HEK293 (cell line): ENCODE data around the gene KDM4C.

Experiments
- HOXA7 ChIP-seq: sonication (generic); formaldehyde crosslinking; IDR thresholded peaks from 2 replicates; pipeline ENCODE4 v1.8.1; 2022; ENCODE audit warnings: missing genetic modification reagents, borderline replicate concordance
- ZNF184 ChIP-seq: fragments of 450-650 bp; IDR thresholded peaks from 2 replicates; pipeline ENCODE4 v1.5.1; 2018; ENCODE audit warnings: missing biosample characterization, mild to moderate bottlenecking, missing genetic modification characterization
- ZNF239 ChIP-seq: fragments of 450-650 bp; formaldehyde crosslinking; IDR thresholded peaks from 2 replicates; pipeline ENCODE4 v1.5.1; 2016; ENCODE audit warnings: missing biosample characterization, missing genetic modification characterization
- ZNF350 ChIP-seq: fragments of 450-650 bp; formaldehyde crosslinking; IDR thresholded peaks from 2 replicates; pipeline ENCODE4 v1.5.0; 2017; ENCODE audit warnings: missing biosample characterization, mild to moderate bottlenecking, missing genetic modification characterization
- ZNF530 ChIP-seq: fragments of 450-650 bp; formaldehyde crosslinking; IDR thresholded peaks from 2 replicates; pipeline ENCODE4 v1.5.1; 2016; ENCODE audit warnings: low read depth, missing biosample characterization, missing genetic modification characterization
- TF ChIP-seq, protein P1 (sequence below): fragments of 450-650 bp; formaldehyde crosslinking; IDR thresholded peaks from 2 replicates; pipeline ENCODE4 v1.5.1; 2016; ENCODE audit warnings: missing biosample characterization, missing genetic modification characterization
- TF ChIP-seq, protein P2 (sequence below): fragments of 450-650 bp; formaldehyde crosslinking; IDR thresholded peaks from 2 replicates; pipeline ENCODE4 v1.5.1; 2016; ENCODE audit warnings: missing biosample characterization, missing genetic modification characterization
- TF ChIP-seq, protein P3 (sequence below): fragments of 450-650 bp; formaldehyde crosslinking; IDR thresholded peaks from 2 replicates; pipeline ENCODE4 v1.5.1; 2016; ENCODE audit warnings: missing biosample characterization, missing genetic modification characterization, low read depth
- TF ChIP-seq, protein P4 (sequence below): fragments of 450-650 bp; formaldehyde crosslinking; IDR thresholded peaks from 2 replicates; pipeline ENCODE4 v1.5.1; 2016; ENCODE audit warnings: missing biosample characterization, missing genetic modification characterization
- TF ChIP-seq, protein P5 (sequence below): fragments of 450-650 bp; formaldehyde crosslinking; IDR thresholded peaks from 2 replicates; pipeline ENCODE4 v1.5.1; 2016; ENCODE audit warnings: missing biosample characterization, missing genetic modification characterization
- TF ChIP-seq, protein P6 (sequence below): fragments of 450-650 bp; formaldehyde crosslinking; optimal IDR thresholded peaks from 2 replicates; pipeline ENCODE3; 2016; ENCODE audit warnings: missing biosample characterization, mild to moderate bottlenecking, missing genetic modification characterization
- TF ChIP-seq, protein P7 (sequence below): IDR thresholded peaks from 2 replicates; pipeline ENCODE4 v1.6.1; 2011; ENCODE audit warnings: mild to moderate bottlenecking, low read depth, low read length, borderline replicate concordance
- TF ChIP-seq, protein P8 (sequence below): fragments of 450-650 bp; formaldehyde crosslinking; IDR thresholded peaks from 2 replicates; pipeline ENCODE4 v1.5.1; 2016; ENCODE audit warnings: missing biosample characterization, missing genetic modification characterization

DNA sequence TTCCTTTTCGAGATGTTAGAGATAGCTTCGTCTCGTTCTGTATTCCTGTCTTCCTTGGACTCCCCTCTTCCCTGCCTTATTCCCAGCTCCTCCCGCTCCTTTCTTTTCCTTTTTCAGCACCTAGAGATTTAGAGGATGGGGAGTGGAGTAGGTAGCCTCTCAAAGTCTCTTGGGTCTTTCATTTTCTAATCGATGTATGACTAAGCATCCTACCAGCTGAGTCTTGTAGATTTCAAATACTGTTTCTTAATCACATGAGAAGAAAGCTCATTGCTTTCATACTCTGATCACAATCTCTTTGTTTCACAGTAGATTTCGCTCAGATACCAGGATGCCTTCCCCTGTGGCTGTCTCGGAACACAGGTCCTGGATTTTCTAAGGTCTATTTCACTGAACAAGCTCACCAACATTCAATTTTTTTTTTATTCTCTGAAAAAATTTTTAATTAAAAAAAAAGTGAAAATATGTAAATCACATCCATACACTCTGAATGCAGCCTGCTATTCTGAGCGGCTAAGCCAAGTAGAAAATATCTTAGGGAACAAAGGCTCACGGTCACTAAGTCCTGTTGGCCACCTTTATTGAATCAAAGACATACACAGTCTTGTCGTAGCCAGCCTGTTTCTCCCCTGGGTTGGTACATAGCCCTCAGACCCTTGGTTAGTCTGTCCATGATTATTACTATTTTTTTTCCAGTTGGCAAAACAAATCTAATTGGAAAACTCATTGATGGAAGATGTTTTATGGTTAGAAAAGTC lies 413.8 kb downstream of the KDM4C start:
- no peak for TF ChIP-seq ZNF184 (tag by site-specific recombination)
- TF ChIP-seq, protein P1, sequence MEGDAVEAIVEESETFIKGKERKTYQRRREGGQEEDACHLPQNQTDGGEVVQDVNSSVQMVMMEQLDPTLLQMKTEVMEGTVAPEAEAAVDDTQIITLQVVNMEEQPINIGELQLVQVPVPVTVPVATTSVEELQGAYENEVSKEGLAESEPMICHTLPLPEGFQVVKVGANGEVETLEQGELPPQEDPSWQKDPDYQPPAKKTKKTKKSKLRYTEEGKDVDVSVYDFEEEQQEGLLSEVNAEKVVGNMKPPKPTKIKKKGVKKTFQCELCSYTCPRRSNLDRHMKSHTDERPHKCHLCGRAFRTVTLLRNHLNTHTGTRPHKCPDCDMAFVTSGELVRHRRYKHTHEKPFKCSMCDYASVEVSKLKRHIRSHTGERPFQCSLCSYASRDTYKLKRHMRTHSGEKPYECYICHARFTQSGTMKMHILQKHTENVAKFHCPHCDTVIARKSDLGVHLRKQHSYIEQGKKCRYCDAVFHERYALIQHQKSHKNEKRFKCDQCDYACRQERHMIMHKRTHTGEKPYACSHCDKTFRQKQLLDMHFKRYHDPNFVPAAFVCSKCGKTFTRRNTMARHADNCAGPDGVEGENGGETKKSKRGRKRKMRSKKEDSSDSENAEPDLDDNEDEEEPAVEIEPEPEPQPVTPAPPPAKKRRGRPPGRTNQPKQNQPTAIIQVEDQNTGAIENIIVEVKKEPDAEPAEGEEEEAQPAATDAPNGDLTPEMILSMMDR (tag by site-specific recombination), result no peak
- no peak for TF ChIP-seq ZNF239 (tag by site-specific recombination)
- TF ChIP-seq, protein P2, sequence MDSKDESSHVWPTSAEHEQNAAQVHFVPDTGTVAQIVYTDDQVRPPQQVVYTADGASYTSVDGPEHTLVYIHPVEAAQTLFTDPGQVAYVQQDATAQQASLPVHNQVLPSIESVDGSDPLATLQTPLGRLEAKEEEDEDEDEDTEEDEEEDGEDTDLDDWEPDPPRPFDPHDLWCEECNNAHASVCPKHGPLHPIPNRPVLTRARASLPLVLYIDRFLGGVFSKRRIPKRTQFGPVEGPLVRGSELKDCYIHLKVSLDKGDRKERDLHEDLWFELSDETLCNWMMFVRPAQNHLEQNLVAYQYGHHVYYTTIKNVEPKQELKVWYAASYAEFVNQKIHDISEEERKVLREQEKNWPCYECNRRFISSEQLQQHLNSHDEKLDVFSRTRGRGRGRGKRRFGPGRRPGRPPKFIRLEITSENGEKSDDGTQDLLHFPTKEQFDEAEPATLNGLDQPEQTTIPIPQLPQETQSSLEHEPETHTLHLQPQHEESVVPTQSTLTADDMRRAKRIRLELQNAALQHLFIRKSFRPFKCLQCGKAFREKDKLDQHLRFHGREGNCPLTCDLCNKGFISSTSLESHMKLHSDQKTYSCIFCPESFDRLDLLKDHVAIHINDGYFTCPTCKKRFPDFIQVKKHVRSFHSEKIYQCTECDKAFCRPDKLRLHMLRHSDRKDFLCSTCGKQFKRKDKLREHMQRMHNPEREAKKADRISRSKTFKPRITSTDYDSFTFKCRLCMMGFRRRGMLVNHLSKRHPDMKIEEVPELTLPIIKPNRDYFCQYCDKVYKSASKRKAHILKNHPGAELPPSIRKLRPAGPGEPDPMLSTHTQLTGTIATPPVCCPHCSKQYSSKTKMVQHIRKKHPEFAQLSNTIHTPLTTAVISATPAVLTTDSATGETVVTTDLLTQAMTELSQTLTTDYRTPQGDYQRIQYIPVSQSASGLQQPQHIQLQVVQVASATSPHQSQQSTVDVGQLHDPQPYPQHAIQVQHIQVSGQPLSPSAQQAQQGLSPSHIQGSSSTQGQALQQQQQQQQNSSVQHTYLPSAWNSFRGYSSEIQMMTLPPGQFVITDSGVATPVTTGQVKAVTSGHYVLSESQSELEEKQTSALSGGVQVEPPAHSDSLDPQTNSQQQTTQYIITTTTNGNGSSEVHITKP (tag by site-specific recombination), result no peak
- TF ChIP-seq, protein P3, sequence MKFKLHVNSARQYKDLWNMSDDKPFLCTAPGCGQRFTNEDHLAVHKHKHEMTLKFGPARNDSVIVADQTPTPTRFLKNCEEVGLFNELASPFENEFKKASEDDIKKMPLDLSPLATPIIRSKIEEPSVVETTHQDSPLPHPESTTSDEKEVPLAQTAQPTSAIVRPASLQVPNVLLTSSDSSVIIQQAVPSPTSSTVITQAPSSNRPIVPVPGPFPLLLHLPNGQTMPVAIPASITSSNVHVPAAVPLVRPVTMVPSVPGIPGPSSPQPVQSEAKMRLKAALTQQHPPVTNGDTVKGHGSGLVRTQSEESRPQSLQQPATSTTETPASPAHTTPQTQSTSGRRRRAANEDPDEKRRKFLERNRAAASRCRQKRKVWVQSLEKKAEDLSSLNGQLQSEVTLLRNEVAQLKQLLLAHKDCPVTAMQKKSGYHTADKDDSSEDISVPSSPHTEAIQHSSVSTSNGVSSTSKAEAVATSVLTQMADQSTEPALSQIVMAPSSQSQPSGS, result no peak
- TF ChIP-seq, protein P4, sequence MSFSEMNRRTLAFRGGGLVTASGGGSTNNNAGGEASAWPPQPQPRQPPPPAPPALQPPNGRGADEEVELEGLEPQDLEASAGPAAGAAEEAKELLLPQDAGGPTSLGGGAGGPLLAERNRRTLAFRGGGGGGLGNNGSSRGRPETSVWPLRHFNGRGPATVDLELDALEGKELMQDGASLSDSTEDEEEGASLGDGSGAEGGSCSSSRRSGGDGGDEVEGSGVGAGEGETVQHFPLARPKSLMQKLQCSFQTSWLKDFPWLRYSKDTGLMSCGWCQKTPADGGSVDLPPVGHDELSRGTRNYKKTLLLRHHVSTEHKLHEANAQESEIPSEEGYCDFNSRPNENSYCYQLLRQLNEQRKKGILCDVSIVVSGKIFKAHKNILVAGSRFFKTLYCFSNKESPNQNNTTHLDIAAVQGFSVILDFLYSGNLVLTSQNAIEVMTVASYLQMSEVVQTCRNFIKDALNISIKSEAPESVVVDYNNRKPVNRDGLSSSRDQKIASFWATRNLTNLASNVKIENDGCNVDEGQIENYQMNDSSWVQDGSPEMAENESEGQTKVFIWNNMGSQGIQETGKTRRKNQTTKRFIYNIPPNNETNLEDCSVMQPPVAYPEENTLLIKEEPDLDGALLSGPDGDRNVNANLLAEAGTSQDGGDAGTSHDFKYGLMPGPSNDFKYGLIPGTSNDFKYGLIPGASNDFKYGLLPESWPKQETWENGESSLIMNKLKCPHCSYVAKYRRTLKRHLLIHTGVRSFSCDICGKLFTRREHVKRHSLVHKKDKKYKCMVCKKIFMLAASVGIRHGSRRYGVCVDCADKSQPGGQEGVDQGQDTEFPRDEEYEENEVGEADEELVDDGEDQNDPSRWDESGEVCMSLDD (tag by site-specific recombination), result no peak
- TF ChIP-seq, protein P5, sequence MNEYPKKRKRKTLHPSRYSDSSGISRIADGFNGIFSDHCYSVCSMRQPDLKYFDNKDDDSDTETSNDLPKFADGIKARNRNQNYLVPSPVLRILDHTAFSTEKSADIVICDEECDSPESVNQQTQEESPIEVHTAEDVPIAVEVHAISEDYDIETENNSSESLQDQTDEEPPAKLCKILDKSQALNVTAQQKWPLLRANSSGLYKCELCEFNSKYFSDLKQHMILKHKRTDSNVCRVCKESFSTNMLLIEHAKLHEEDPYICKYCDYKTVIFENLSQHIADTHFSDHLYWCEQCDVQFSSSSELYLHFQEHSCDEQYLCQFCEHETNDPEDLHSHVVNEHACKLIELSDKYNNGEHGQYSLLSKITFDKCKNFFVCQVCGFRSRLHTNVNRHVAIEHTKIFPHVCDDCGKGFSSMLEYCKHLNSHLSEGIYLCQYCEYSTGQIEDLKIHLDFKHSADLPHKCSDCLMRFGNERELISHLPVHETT, result no peak
- TF ChIP-seq, protein P6, sequence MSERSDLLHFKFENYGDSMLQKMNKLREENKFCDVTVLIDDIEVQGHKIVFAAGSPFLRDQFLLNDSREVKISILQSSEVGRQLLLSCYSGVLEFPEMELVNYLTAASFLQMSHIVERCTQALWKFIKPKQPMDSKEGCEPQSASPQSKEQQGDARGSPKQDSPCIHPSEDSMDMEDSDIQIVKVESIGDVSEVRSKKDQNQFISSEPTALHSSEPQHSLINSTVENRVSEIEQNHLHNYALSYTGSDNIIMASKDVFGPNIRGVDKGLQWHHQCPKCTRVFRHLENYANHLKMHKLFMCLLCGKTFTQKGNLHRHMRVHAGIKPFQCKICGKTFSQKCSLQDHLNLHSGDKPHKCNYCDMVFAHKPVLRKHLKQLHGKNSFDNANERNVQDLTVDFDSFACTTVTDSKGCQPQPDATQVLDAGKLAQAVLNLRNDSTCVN (tag by site-specific recombination), result no peak
- TF ChIP-seq, protein P7, sequence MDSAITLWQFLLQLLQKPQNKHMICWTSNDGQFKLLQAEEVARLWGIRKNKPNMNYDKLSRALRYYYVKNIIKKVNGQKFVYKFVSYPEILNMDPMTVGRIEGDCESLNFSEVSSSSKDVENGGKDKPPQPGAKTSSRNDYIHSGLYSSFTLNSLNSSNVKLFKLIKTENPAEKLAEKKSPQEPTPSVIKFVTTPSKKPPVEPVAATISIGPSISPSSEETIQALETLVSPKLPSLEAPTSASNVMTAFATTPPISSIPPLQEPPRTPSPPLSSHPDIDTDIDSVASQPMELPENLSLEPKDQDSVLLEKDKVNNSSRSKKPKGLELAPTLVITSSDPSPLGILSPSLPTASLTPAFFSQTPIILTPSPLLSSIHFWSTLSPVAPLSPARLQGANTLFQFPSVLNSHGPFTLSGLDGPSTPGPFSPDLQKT, result no peak
- no peak for TF ChIP-seq ZNF350 (tag by site-specific recombination)
- no peak for TF ChIP-seq HOXA7 (CRISPR knock-in tag)
- TF ChIP-seq ZNF530 (tag by site-specific recombination), result no peak
- TF ChIP-seq, protein P8, sequence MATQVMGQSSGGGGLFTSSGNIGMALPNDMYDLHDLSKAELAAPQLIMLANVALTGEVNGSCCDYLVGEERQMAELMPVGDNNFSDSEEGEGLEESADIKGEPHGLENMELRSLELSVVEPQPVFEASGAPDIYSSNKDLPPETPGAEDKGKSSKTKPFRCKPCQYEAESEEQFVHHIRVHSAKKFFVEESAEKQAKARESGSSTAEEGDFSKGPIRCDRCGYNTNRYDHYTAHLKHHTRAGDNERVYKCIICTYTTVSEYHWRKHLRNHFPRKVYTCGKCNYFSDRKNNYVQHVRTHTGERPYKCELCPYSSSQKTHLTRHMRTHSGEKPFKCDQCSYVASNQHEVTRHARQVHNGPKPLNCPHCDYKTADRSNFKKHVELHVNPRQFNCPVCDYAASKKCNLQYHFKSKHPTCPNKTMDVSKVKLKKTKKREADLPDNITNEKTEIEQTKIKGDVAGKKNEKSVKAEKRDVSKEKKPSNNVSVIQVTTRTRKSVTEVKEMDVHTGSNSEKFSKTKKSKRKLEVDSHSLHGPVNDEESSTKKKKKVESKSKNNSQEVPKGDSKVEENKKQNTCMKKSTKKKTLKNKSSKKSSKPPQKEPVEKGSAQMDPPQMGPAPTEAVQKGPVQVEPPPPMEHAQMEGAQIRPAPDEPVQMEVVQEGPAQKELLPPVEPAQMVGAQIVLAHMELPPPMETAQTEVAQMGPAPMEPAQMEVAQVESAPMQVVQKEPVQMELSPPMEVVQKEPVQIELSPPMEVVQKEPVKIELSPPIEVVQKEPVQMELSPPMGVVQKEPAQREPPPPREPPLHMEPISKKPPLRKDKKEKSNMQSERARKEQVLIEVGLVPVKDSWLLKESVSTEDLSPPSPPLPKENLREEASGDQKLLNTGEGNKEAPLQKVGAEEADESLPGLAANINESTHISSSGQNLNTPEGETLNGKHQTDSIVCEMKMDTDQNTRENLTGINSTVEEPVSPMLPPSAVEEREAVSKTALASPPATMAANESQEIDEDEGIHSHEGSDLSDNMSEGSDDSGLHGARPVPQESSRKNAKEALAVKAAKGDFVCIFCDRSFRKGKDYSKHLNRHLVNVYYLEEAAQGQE (tag by site-specific recombination), result no peak
